Smooth muscle cell (in vitro differentiated cells): ENCODE data around the gene FUBP3. TPM values are rescaled to one million over a fixed set of nuclear protein-coding genes. Genes with fewer than 3 reads are reported as not detected.

ENCODE experiments used
- DNase-seq: peaks from one replicate; lab custom pipeline; 2025; ENCODE audit not compliant: unreplicated experiment; lab: John Stamatoyannopoulos, UW
- H2AFZ ChIP-seq: fragments of 200-600 bp; sonication (generic); 2 replicates; pipeline ENCODE4 v1.6.0; 2016; ENCODE audit warnings: antibody characterized with exemption, low read depth, mild to moderate bottlenecking
- H3F3A ChIP-seq: fragments of 200-600 bp; sonication (generic); 2 replicates; pipeline ENCODE4 v1.6.0; 2017; ENCODE audit warnings: antibody characterized with exemption, low read depth
- H3K27ac ChIP-seq: fragments of 200-600 bp; sonication (generic); 2 replicates; pipeline ENCODE4 v1.5.1; 2016; ENCODE audit warnings: low read depth, mild to moderate bottlenecking
- H3K27me3 ChIP-seq: fragments of 200-600 bp; sonication (generic); 2 replicates; pipeline ENCODE4 v1.6.1; 2016; ENCODE audit warnings: low read depth, mild to moderate bottlenecking
- H3K36me3 ChIP-seq: fragments of 200-600 bp; sonication (generic); 2 replicates; pipeline ENCODE4 v1.5.1; 2016; ENCODE audit warnings: low read depth
- H3K4me1 ChIP-seq: fragments of 200-600 bp; sonication (generic); 2 replicates; pipeline ENCODE4 v1.5.1; 2016; ENCODE audit warnings: low read depth
- H3K4me2 ChIP-seq: fragments of 200-600 bp; sonication (generic); 2 replicates; pipeline ENCODE4 v1.6.0; 2016; ENCODE audit warnings: mild to moderate bottlenecking
- H3K4me3 ChIP-seq: fragments of 200-600 bp; sonication (generic); 2 replicates; pipeline ENCODE4 v1.5.1; 2016; ENCODE audit warnings: mild to moderate bottlenecking
- H3K79me2 ChIP-seq: fragments of 200-600 bp; sonication (generic); 2 replicates; pipeline ENCODE4 v1.6.0; 2016; ENCODE audit warnings: low read depth, mild to moderate bottlenecking
- H3K9ac ChIP-seq: fragments of 200-600 bp; sonication (generic); 2 replicates; pipeline ENCODE4 v1.6.0; 2016; ENCODE audit warnings: low read depth
- H3K9me3 ChIP-seq: fragments of 200-600 bp; sonication (generic); replicated peaks from 2 replicates; pipeline ENCODE4 v1.5.1; 2016; ENCODE audit warnings: low read depth
- H4K20me1 ChIP-seq: fragments of 200-600 bp; sonication (generic); 2 replicates; pipeline ENCODE4 v1.6.0; 2016; ENCODE audit warnings: low read depth
- WGBS: methylation state at CpG from one replicate; pipeline ENCODE4 v1.1.7; 2016; ENCODE audit warnings: low lambda C conversion rate; 5-methylcytosine and 5-hydroxymethylcytosine counted together
- polyA plus RNA-seq: library from polyadenylated mRNA; unstranded; fragments of >200 nt; fragmentation: Nextera tagmentation; extraction: Ambion mirVana; gene quantifications from 2 replicates; pipeline ENCODE4 v1.2.1, GENCODE V29; 2016
- total RNA-seq: library from RNA; depleted of rRNA; stranded (reverse); fragments of >200 nt; gene quantifications from 2 replicates; pipeline ENCODE4 v1.2.3, GENCODE V29; 2014
- TF ChIP-seq, protein P1 (sequence below): fragments of 200-600 bp; sonication (generic); IDR thresholded peaks from 2 replicates; pipeline ENCODE4 v1.5.1; 2017; ENCODE audit warnings: borderline replicate concordance, mild to moderate bottlenecking, antibody characterized with exemption; ENCODE audit not compliant: insufficient read depth, poor library complexity, severe bottlenecking

Gene FUBP3
- total and polyA plus RNA-seq, 2 experiments from 2014 or later: 46.9 to 52.5 TPM

DNA sequence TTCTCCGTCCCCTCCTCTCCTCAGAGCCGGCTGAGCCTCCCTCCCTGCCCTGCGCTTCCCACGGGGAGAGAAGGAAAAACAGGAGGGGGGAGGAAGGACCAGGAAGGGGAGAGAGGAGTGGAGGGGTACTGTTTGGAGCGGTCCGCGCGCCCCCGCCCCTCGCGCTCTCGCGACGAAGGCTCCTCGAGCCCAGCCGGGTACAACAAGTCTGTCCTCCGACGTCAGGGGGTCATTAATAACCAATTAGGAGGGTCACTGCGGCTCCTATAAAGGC lies 84.5 kb downstream of the FUBP3 start:
- Histone ChIP-seq H3K27me3 (peaks cover 100% of the 10 kb centered on the region), H3K4me1 (peaks cover 47% of the 10 kb centered on the region), H3K4me2 (peak overlapping the region; percentile 45), H3K27ac (no peak overlapping the region), H3F3A (no peaks in the 10 kb centered on the region), H3K9ac (no peak overlapping the region), H2AFZ (no peak overlapping the region), H3K4me3 (no peak overlapping the region), H3K36me3 (no peaks in the 10 kb centered on the region), H3K79me2 (no peaks in the 10 kb centered on the region), H4K20me1 (peaks cover 7% of the 10 kb centered on the region), H3K9me3 (no peaks in the 10 kb centered on the region)
- 2% methylated on average over 13 of the region's 19 CpGs for WGBS
- TF ChIP-seq, protein P1, sequence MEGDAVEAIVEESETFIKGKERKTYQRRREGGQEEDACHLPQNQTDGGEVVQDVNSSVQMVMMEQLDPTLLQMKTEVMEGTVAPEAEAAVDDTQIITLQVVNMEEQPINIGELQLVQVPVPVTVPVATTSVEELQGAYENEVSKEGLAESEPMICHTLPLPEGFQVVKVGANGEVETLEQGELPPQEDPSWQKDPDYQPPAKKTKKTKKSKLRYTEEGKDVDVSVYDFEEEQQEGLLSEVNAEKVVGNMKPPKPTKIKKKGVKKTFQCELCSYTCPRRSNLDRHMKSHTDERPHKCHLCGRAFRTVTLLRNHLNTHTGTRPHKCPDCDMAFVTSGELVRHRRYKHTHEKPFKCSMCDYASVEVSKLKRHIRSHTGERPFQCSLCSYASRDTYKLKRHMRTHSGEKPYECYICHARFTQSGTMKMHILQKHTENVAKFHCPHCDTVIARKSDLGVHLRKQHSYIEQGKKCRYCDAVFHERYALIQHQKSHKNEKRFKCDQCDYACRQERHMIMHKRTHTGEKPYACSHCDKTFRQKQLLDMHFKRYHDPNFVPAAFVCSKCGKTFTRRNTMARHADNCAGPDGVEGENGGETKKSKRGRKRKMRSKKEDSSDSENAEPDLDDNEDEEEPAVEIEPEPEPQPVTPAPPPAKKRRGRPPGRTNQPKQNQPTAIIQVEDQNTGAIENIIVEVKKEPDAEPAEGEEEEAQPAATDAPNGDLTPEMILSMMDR: no peak
- no peak for DNase-seq

DNA sequence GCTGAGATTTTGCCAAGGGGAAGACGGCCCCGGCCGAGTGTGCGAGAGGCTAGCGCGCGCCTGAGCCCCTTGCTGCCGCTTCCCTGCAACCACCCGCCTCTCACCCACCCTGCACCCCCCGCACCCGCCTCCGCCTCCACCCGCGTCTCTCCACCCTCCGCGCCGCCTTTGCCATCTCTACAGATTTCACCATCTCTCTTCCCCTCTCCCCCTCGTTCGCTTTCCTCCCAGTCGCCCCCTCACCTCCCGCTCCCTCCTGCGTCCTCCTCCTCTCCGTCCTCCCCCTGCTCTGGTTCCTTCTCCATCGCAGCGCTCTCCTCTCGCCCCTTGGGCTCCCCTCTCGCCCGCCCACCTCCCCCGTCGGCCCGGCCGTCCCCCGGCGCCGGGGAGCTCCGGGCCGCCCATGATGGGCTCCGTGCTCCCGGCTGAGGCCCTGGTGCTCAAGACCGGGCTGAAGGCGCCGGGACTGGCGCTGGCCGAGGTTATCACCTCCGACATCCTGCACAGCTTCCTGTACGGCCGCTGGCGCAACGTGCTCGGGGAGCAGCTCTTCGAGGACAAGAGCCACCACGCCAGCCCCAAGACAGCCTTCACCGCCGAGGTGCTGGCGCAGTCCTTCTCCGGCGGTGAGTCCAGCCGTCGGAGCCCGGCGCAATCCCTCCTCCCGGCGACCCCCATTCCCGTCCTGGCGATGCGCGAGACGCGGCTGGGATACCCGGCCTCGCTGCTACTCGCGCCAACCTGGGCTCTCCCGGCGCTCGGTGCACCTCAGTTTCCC lies 85.1 kb downstream of the FUBP3 start, which contains the start of gene PRDM12:
PRDM12 (plus strand) TSS at position 344 of the 778 bp plus-strand sequence; CDS start at position 404, 60 bp downstream.
- Histone ChIP-seq H3K36me3 (no peaks in the 10 kb centered on the region), H3K27me3 (peaks cover 95% of the 10 kb centered on the region), H3K4me2 (peak within 1 kb of the TSS; percentile 45), H3K27ac (no peak within 1 kb of the TSS), H3K9me3 (no peaks in the 10 kb centered on the region), H3K4me3 (no peak within 1 kb of the TSS), H2AFZ (no peak within 1 kb of the TSS), H3K9ac (no peak within 1 kb of the TSS), H3K4me1 (peaks cover 47% of the 10 kb centered on the region), H4K20me1 (peaks cover 7% of the 10 kb centered on the region), H3F3A (no peaks in the 10 kb centered on the region), H3K79me2 (no peaks in the 10 kb centered on the region)
- TF ChIP-seq, protein P1: no peak
- 2% methylated on average over 9 of the region's 76 CpGs for WGBS
- DNase-seq: no peak

DNA sequence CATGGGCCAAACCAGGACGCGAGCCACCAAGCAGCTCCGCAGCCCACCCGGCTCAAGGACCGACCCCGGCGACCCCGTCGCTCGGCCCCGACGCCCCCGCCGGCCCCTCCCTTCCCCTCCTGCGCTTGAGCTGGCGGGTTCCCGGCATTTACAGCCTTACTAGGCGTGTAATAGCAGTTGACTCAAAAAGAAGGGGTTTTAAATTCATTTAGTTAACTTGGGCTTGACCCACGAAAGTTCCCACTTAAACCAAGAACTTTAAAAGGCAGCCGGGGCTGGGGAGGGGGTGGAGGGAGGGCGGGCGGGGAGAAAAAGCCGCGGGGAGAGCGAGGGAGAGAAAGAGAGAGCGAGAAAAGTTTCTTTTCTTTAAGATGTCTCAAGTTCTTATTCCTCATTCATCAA lies 85.7 kb downstream of the FUBP3 start:
- WGBS: 2% methylated on average over 14 of the region's 26 CpGs
- TF ChIP-seq, protein P1: no peak

More for the DNA sequence above, 85.7 kb downstream of the FUBP3 start:
- Histone ChIP-seq H3K27me3 (peaks cover 89% of the 10 kb centered on the region), H3K4me1 (peaks cover 47% of the 10 kb centered on the region), H3K4me3 (no peak overlapping the region), H3K27ac (no peak overlapping the region), H4K20me1 (peaks cover 7% of the 10 kb centered on the region), H3K36me3 (no peaks in the 10 kb centered on the region), H3K9me3 (no peaks in the 10 kb centered on the region), H2AFZ (no peak overlapping the region), H3F3A (no peaks in the 10 kb centered on the region), H3K9ac (no peak overlapping the region), H3K4me2 (peak overlapping the region; percentile 1), H3K79me2 (no peaks in the 10 kb centered on the region)
- no peak for DNase-seq
